ENCODE results near the gene CBFA2T2. TPM values are rescaled to one million over a fixed set of nuclear protein-coding genes. Genes with fewer than 3 reads are reported as not detected.

Gene CBFA2T2
- total RNA-seq, 1 donor: 5.6 TPM

DNA sequence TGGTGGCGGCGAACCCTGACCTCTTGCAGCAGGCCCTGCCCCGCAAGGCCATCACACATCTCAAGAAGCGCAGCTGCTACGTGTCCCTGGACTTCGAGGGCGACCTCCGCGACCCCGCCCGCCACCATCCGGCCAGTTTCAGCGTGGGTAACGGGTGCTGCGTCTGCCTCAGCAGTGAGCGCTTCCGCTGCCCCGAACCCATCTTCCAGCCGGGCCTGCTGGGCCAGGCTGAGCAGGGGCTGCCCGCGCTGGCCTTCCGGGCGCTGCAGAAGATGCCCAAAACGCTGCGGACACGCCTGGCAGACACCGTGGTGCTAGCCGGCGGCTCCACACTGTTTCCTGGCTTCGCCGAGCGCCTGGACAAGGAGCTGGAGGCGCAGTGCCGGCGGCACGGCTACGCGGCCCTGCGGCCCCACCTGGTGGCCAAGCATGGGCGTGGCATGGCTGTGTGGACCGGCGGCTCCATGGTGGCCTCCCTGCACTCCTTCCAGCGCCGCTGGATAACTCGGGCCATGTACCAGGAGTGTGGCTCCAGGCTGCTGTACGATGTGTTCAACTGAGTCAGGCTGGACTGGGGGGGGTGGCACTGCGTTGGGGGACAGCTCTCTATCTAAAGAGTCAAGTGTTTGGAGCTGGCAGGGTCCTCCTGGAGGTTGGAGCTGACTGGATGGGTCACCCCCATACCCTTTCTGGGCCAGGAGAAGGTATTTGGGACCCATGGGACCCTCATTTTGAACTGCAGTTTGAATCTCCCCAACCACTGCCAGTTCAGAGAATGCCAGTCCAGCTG lies 178.0 kb downstream of the CBFA2T2 start:
- H3K4me3 ChIP-seq (ENCODE audit: low read depth, low read length): peak overlapping the region; percentile 49
- DNase-seq (ENCODE audit: low read depth): peak; percentile 69
- TF ChIP-seq, protein P1, sequence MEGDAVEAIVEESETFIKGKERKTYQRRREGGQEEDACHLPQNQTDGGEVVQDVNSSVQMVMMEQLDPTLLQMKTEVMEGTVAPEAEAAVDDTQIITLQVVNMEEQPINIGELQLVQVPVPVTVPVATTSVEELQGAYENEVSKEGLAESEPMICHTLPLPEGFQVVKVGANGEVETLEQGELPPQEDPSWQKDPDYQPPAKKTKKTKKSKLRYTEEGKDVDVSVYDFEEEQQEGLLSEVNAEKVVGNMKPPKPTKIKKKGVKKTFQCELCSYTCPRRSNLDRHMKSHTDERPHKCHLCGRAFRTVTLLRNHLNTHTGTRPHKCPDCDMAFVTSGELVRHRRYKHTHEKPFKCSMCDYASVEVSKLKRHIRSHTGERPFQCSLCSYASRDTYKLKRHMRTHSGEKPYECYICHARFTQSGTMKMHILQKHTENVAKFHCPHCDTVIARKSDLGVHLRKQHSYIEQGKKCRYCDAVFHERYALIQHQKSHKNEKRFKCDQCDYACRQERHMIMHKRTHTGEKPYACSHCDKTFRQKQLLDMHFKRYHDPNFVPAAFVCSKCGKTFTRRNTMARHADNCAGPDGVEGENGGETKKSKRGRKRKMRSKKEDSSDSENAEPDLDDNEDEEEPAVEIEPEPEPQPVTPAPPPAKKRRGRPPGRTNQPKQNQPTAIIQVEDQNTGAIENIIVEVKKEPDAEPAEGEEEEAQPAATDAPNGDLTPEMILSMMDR (IDR thresholded peaks at IDR 0.05; ENCODE audit: insufficient read depth, low read depth, low read length): peak; percentile 82

DNA sequence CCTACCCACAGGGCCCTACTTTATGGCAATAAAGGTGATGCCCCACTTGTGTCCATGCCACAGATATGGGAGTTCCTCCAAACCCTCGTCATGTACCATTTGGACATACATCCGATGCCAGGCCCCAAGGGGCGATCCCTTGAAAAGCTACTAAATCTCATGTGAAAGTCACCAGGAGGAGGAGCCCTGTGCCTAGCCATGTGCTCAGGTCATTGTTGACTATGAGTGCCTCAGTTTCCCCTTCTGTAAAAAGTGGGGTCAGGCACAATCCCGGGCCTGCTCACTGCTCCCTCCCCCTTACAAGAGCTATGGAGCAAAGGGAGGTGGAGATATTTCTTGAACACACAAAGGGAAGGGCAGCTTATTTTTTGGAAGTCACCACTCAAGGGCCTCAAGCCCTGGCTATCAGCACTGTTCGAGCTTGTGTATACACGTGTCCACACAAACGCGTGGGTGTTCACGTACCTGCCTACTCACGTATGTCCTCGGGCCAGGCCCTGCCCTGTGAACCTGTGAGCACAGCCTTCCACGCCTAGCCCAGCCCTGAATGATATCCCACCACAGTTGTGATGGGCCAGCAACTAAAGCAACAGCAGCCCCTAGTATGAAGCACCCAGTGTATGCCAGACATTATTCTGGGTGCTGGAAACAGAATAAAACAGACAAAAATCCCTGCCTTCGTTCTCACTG lies 178.7 kb downstream of the CBFA2T2 start:
- no peak for DNase-seq (ENCODE audit: low read depth)

DNA sequence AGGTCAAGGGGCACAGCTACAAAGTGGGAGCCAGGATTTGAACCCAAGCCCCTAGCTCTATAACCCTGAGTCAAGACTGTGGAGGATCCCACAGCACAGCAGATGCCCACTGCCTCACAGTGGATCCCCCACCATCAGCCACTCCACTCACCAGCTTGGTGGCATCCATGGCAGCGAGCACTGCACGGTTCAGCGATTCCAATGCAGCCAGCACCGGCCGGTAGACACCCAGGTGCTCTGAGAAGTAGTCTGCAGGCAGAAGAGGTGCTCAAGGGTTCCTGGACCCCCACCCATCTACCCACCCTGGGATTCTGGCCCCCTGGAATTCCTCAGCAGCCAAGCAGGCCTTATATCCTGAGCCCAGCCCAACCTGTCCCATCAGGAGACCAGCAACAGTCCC lies 179.3 kb downstream of the CBFA2T2 start:
- TF ChIP-seq, protein P1 (IDR thresholded peaks at IDR 0.05; ENCODE audit: insufficient read depth, low read depth, low read length): no peak
- no peak for DNase-seq (ENCODE audit: low read depth)
- H3K4me3 ChIP-seq (ENCODE audit: low read depth, low read length): no peak overlapping the region

More for the DNA sequence above, 178.7 kb downstream of the CBFA2T2 start:
- TF ChIP-seq, protein P1 (IDR thresholded peaks at IDR 0.05; ENCODE audit: insufficient read depth, low read depth, low read length): no peak
- no peak overlapping the region for H3K4me3 ChIP-seq (ENCODE audit: low read depth, low read length)

DNA sequence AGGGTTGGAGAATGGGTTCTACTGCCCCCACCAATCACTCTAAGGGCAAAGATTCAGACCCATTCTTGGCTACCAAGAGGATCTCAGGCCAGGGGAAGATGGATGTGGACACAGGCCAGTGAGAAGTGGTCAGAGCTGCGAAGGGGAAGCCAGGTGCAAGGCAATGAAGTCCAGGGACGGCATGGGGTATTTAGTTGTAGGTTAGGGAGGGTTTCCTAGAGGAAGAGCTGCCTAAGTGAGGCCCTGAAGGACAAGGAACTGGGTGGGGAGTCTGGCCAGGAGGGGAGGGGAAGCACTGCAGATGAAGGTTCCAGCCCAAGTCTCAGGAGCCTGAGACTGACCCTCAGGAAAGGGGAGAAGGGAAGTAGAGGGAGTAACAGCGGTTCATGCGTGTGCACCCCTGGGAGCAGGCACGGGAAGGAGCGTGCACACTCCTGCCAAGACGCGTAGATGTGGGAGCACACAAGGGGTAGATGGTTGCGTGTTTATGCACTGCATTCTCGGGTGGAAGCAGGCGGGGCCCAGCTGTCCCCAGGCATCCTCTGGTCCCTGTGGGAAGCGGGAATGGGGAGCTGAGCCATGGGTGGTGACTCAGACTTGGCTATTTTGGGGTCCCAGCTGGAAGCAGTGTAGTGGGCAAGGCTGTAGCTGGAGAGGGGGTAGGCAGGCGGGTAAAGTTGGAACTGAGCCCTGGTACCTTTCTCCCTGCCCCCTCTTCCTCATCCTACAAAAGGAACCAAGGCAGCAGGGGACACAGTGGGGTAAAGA lies 180.2 kb downstream of the CBFA2T2 start:
- TF ChIP-seq, protein P1 (IDR thresholded peaks at IDR 0.05; ENCODE audit: insufficient read depth, low read depth, low read length): no peak
- no peak overlapping the region for H3K4me3 ChIP-seq (ENCODE audit: low read depth, low read length)
- DNase-seq (ENCODE audit: low read depth): no peak

DNA sequence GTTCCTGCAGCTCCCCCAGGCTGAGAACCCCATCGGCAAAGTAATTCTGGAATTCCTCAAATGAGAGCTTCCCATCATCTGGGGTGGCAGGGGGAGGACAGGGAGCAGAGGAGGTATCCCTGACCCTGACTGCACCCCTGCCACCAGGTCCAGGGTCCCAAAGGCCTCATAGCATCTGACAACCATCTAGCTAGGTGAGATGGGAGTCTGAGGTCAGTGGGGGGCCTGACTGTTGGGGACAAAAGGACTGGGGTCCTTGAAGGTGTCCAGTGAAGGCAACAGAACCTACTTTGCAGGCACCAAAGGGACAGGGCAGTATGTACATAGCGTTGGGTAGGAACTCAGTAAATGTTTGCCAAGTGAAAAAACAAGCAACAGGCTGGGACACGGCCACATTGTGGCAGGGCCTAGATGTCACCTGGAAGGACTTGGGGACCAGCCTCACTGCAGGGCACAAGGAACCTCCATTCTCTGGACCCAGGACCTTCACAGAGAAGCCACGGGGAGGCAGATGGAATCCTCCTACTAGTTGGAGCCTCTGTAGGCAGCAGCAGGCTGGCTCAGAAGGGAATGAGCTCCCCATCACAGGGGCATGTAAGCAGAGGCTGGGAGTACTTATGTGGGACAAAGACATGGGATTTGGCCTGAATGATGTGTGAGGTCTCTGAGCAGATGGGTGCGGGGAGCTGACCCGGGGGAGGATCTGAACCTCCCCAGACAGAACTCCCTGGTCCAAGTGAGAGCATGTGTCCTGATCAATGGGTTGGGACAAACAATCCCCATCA lies 181.0 kb downstream of the CBFA2T2 start:
- TF ChIP-seq, protein P1 (IDR thresholded peaks at IDR 0.05; ENCODE audit: insufficient read depth, low read depth, low read length): no peak
- no peak for DNase-seq (ENCODE audit: low read depth)
- H3K4me3 ChIP-seq (ENCODE audit: low read depth, low read length): no peak overlapping the region

Measured in fibroblast of villous mesenchyme (primary cell).